ENCODE data around the gene FNDC3B. TPM values are rescaled to one million over a fixed set of nuclear protein-coding genes. Genes with fewer than 3 reads are reported as not detected.

Gene FNDC3B
- total and polyA plus RNA-seq, 9 of the 15 experiments (the other 6 are each of a cell fraction or from before 2014, with no cell fraction given): 7.0 to 35.8 (median 16.2) TPM

GRCh38 chr3:172145031-172145686 is 105.8 kb downstream of the FNDC3B start:
- ChIA-PET CTCF (ENCODE audit: low intra/inter-chr PET ratio) (interaction anchor here (0.7 kb wide), 1 partner anchor 28 kb away, joined by 5 read pairs; no protein-coding TSS in a partner anchor), POLR2A (no interaction called here)
- H3K9me1 ChIP-seq (ENCODE audit: control insufficient read depth, insufficient read depth, low read length): no peaks in the 10 kb centered on the region
- 74% methylated on average over 7 of the region's 7 CpGs for WGBS (ENCODE audit: insufficient coverage, low coverage, missing lambda C conversion rate)
- intact Hi-C loops (cut with micrococcal nuclease) (no loop called here), in situ Hi-C loops (cut with MboI) (no loop called here)
- H3K27ac ChIP-seq (ENCODE audit: extremely low read depth, low read depth, low read length): no peak overlapping the region
- FAIRE-seq: no peak
- H3K4me2 ChIP-seq (ENCODE audit: insufficient read depth, low read length): no peak overlapping the region
- no peaks in the 10 kb centered on the region for H3K27me3 ChIP-seq (ENCODE audit: control insufficient read depth in 2 of 2, insufficient read depth in 2 of 2, low read length in 2 of 2)
- no peaks in the 10 kb centered on the region for H3K36me3 ChIP-seq (ENCODE audit: control insufficient read depth, insufficient read depth, low read length)
- peaks cover 65% of the 10 kb centered on the region for H3K79me2 ChIP-seq (ENCODE audit: control insufficient read depth, insufficient read depth, low read length)
- no peaks in the 10 kb centered on the region for H3K9me3 ChIP-seq (replicated peaks; ENCODE audit: control insufficient read depth, insufficient read depth, low read depth, low read length)
- H3K9ac ChIP-seq (ENCODE audit: insufficient read depth in 1 of 2, low read depth in 2 of 2, low read length in 2 of 2): no peak overlapping the region
- H3K4me3 ChIP-seq: no peak overlapping the region
- ATAC-seq: no peak
- no peak for DNase-seq (ENCODE audit: extremely low read depth in 1 of 4, low spot score in 3 of 4)
- TF ChIP-seq CBFA2T3 (IDR thresholded peaks at IDR 0.05): peak; percentile 23; the same call in 1 of the 2 replicates
- TF ChIP-seq SLC30A9 (CRISPR knock-in tag; IDR thresholded peaks at IDR 0.05): no peak
- no peak overlapping the region for H2AFZ ChIP-seq (ENCODE audit: low read depth, low read length)
- H3K4me1 ChIP-seq (replicated peaks in 1 of 2; ENCODE audit: control insufficient read depth in 2 of 2, insufficient read depth in 2 of 2, low read length in 2 of 2): peaks cover 5 to 25% of the 10 kb centered on the region in 2 experiments; a peak in 4 of 5 replicates
- 0 out of 2 replicates have a peak, but pooled peaks cover 5% of the 10 kb centered on the region for H4K20me1 ChIP-seq (replicated peaks; ENCODE audit: control insufficient read depth, insufficient read depth, low read length)
- no TSS peak for BruUV-seq (replicated peaks)

GRCh38 chr3:172146349-172146748 is 107.0 kb downstream of the FNDC3B start:
- no peaks in the 10 kb centered on the region for H3K9me1 ChIP-seq (ENCODE audit: control insufficient read depth, insufficient read depth, low read length)
- peaks cover 3 to 13% of the 10 kb centered on the region in 2 experiments; a peak in 4 of 5 replicates for H3K4me1 ChIP-seq (replicated peaks in 1 of 2; ENCODE audit: control insufficient read depth in 2 of 2, insufficient read depth in 2 of 2, low read length in 2 of 2)
- no peaks in the 10 kb centered on the region for H3K36me3 ChIP-seq (ENCODE audit: control insufficient read depth, insufficient read depth, low read length)
- DNase-seq (ENCODE audit: extremely low read depth in 1 of 4, low spot score in 3 of 4) (no peak), FAIRE-seq (no peak), ATAC-seq (no peak)
- peaks cover 61% of the 10 kb centered on the region for H3K79me2 ChIP-seq (ENCODE audit: control insufficient read depth, insufficient read depth, low read length)
- no peaks in the 10 kb centered on the region for H3K27me3 ChIP-seq (ENCODE audit: control insufficient read depth in 2 of 2, insufficient read depth in 2 of 2, low read length in 2 of 2)
- ChIA-PET CTCF (ENCODE audit: low intra/inter-chr PET ratio) (no interaction called here), POLR2A (no interaction called here)
- BruUV-seq (replicated peaks): no TSS peak
- no peak overlapping the region for H3K27ac ChIP-seq (ENCODE audit: extremely low read depth, low read depth, low read length)
- in situ Hi-C loops (cut with MboI) (no loop called here), intact Hi-C loops (cut with micrococcal nuclease) (no loop called here)
- H3K4me3 ChIP-seq: no peak overlapping the region
- 0 out of 2 replicates have a peak, but pooled peaks cover 5% of the 10 kb centered on the region for H4K20me1 ChIP-seq (replicated peaks; ENCODE audit: control insufficient read depth, insufficient read depth, low read length)
- H2AFZ ChIP-seq (ENCODE audit: low read depth, low read length): no peak overlapping the region
- H3K9ac ChIP-seq (ENCODE audit: insufficient read depth in 1 of 2, low read depth in 2 of 2, low read length in 2 of 2): no peak overlapping the region
- no peak overlapping the region for H3K4me2 ChIP-seq (ENCODE audit: insufficient read depth, low read length)
- 53% methylated on average over 3 of the region's 3 CpGs for WGBS (ENCODE audit: insufficient coverage, low coverage, missing lambda C conversion rate)
- no peaks in the 10 kb centered on the region for H3K9me3 ChIP-seq (replicated peaks; ENCODE audit: control insufficient read depth, insufficient read depth, low read depth, low read length)
- no peak for TF ChIP-seq ZBTB1 (CRISPR knock-in tag; IDR thresholded peaks at IDR 0.05; ENCODE audit: borderline replicate concordance, low read depth)
- TF ChIP-seq MYNN (IDR thresholded peaks at IDR 0.05): no peak
- TF ChIP-seq MYNN (CRISPR knock-in tag; IDR thresholded peaks at IDR 0.05): no peak
- no peak for TF ChIP-seq ZNF518B (CRISPR knock-in tag; IDR thresholded peaks at IDR 0.05)
- no peak for TF ChIP-seq GTF2B (IDR thresholded peaks at IDR 0.05; ENCODE audit: extremely low read depth, insufficient read length)
- TF ChIP-seq SMARCA4 (IDR thresholded peaks at IDR 0.05): no peak
- TF ChIP-seq PTTG1 (tag; IDR thresholded peaks at IDR 0.05; ENCODE audit: low read depth): no peak
- TF ChIP-seq DIDO1 (tag; IDR thresholded peaks at IDR 0.05; ENCODE audit: low read depth): no peak
- TF ChIP-seq MTA2 (IDR thresholded peaks at IDR 0.05; ENCODE audit: low read depth): no peak
- TF ChIP-seq NELFE (IDR thresholded peaks at IDR 0.05; ENCODE audit: insufficient read depth, insufficient read length): no peak
- no peak for TF ChIP-seq GTF2F1 (IDR thresholded peaks at IDR 0.05; ENCODE audit: low read depth, low read length)
